GM13976 (cell line): ENCODE data around the gene CATSPERZ.
A peak's percentile ranks its signal among the peaks of the same experiment; 100 is the strongest.

ENCODE experiments used
- DNase-seq: peaks from one replicate; pipeline ENCODE4 v3.0.0; 2012; ENCODE audit warnings: low spot score
- CTCF ChIP-seq: IDR thresholded peaks from 2 replicates; pipeline ENCODE4 v1.5.1; 2012; ENCODE audit warnings: borderline replicate concordance, mild to moderate bottlenecking; ENCODE audit not compliant: insufficient read depth; ENCODE audit errors: extremely low read depth, missing control alignments, control extremely low read depth
- in situ Hi-C: fragments of 300-500 bp; cut with MboI; formaldehyde crosslinking; loops from one replicate; pipeline ENCODE4 v1.12.0; 2022; ENCODE audit warnings: low sequenced_read_pairs, mixed read lengths, inconsistent platforms; ENCODE audit not compliant: unreplicated experiment

Gene CATSPERZ

GRCh38 chr11:64258946-64259532, 41.1 kb upstream of the CATSPERZ start:
- TF ChIP-seq CTCF: no peak
- in situ Hi-C loops: no loop called here

GRCh38 chr11:64259533-64260067, 40.6 kb upstream of the CATSPERZ start:
- peak; percentile 62 for DNase-seq
- in situ Hi-C loops: no loop called here
- no peak for TF ChIP-seq CTCF

More at GRCh38 chr11:64258946-64259532, 41.1 kb upstream of the CATSPERZ start:
- DNase-seq: no peak

- no peak for TF ChIP-seq CTCF
- DNase-seq: peak; percentile 66
- in situ Hi-C loops: no loop called here
Measured at GRCh38 chr11:64260147-64260708, 39.9 kb upstream of the CATSPERZ start.

GRCh38 chr11:64261556-64262080, 38.5 kb upstream of the CATSPERZ start:
- no peak for DNase-seq
- in situ Hi-C loops: no loop called here
- no peak for TF ChIP-seq CTCF

- no peak for DNase-seq
- no peak for TF ChIP-seq CTCF
- in situ Hi-C loops: no loop called here
Measured at GRCh38 chr11:64262271-64263002, 37.7 kb upstream of the CATSPERZ start.
